GM23338 (cell line): Measurements from ENCODE around the gene HLA-DQB1. TPM values are rescaled to one million over a fixed set of nuclear protein-coding genes. Genes with fewer than 3 reads are reported as not detected.

Source experiments
- ATAC-seq: fragments of 200-7000 bp; cut with Tn5 transposase; 3 replicates; pipeline ENCODE4 v1.9.1; 2020
- DNase-seq: peaks from one replicate; pipeline ENCODE4 v3.0.0-alpha.2; 2015; ENCODE audit warnings: low spot score
- H2AFZ ChIP-seq: fragments of 200-600 bp; sonication (generic); 2 replicates; pipeline ENCODE4 v1.8.0; 2016; ENCODE audit warnings: antibody characterized with exemption, mild to moderate bottlenecking, moderate library complexity
- H3F3A ChIP-seq: fragments of 200-600 bp; sonication (generic); replicated peaks from 2 replicates; pipeline ENCODE4 v1.8.0; 2017; ENCODE audit warnings: antibody characterized with exemption, mixed run types, low read depth
- H3K27ac ChIP-seq: fragments of 200-600 bp; sonication (generic); 2 replicates; pipeline ENCODE4 v1.6.1; 2016; ENCODE audit warnings: low read depth
- H3K27me3 ChIP-seq: fragments of 200-600 bp; sonication (generic); 2 replicates; pipeline ENCODE4 v1.8.0; 2016; ENCODE audit warnings: mild to moderate bottlenecking, mixed run types, moderate library complexity; ENCODE audit not compliant: insufficient read depth
- H3K36me3 ChIP-seq: fragments of 200-600 bp; sonication (generic); 2 replicates; pipeline ENCODE4 v1.8.0; 2016; ENCODE audit warnings: mild to moderate bottlenecking; ENCODE audit not compliant: insufficient read depth
- H3K4me1 ChIP-seq: fragments of 200-600 bp; sonication (generic); 2 replicates; pipeline ENCODE4 v1.8.0; 2016; ENCODE audit warnings: mild to moderate bottlenecking, moderate library complexity; ENCODE audit not compliant: insufficient read depth
- H3K4me2 ChIP-seq: fragments of 200-600 bp; sonication (generic); 2 replicates; pipeline ENCODE4 v1.7.1; 2017; ENCODE audit warnings: mixed run types
- H3K4me3 ChIP-seq: fragments of 200-600 bp; sonication (generic); 2 replicates; pipeline ENCODE4 v1.6.1; 2016; ENCODE audit warnings: mixed run types
- H3K79me2 ChIP-seq: fragments of 200-600 bp; sonication (generic); replicated peaks from 2 replicates; pipeline ENCODE4 v1.8.0; 2017; ENCODE audit warnings: mild to moderate bottlenecking; ENCODE audit not compliant: insufficient read depth
- H3K9me2 ChIP-seq: fragments of 200-600 bp; sonication (generic); 2 replicates; pipeline ENCODE4 v1.8.0; 2017; ENCODE audit not compliant: insufficient read depth
- H4K20me1 ChIP-seq: fragments of 200-600 bp; sonication (generic); replicated peaks from 2 replicates; pipeline ENCODE4 v1.8.0; 2017; ENCODE audit warnings: mild to moderate bottlenecking; ENCODE audit not compliant: insufficient read depth
- H3K27ac Mint-ChIP-seq: 2 replicates; pipeline ENCODE4 v1.8.0; 2020; ENCODE audit warnings: inconsistent platforms, mild to moderate bottlenecking, moderate library complexity, mixed read lengths
- H3K27me3 Mint-ChIP-seq: 3 replicates; pipeline ENCODE4 v1.8.0; 2022; ENCODE audit warnings: low read depth, mild to moderate bottlenecking, moderate library complexity, mixed read lengths, inconsistent platforms; ENCODE audit not compliant: insufficient read depth, poor library complexity
- H3K36me3 Mint-ChIP-seq: 3 replicates; pipeline ENCODE4 v1.8.0; 2021; ENCODE audit warnings: low read depth, mild to moderate bottlenecking, inconsistent platforms, moderate library complexity, mixed read lengths
- H3K4me1 Mint-ChIP-seq: 3 replicates; pipeline ENCODE4 v1.8.0; 2020; ENCODE audit warnings: mild to moderate bottlenecking, inconsistent platforms, mixed read lengths
- H3K4me3 Mint-ChIP-seq: 3 replicates; pipeline ENCODE4 v1.8.0; 2021; ENCODE audit warnings: moderate library complexity, mild to moderate bottlenecking, inconsistent platforms, mixed read lengths
- H3K9me3 Mint-ChIP-seq: 3 replicates; pipeline ENCODE4 v1.8.0; 2020; ENCODE audit warnings: moderate library complexity, mild to moderate bottlenecking, inconsistent platforms, mixed read lengths
- CREB1 ChIP-seq: fragments of 250-450 bp; sonication (Bioruptor Pico); IDR thresholded peaks from 2 replicates; pipeline ENCODE4 v1.5.0; 2020; ENCODE audit warnings: low read depth, mild to moderate bottlenecking, moderate library complexity
- CTCF ChIP-seq, 2 experiments: fragments of 200-600 bp in 1 of 2; sonication (generic) in 1 of 2; conservative IDR thresholded peaks; 2 replicates each; pipeline versions ENCODE4 v1.5.1 to v1.6.1; 2016 to 2017; ENCODE audit warnings: antibody characterized with exemption in 2 of 2, low read depth in 2 of 2, mild to moderate bottlenecking in 2 of 2, moderate library complexity in 1 of 2
- ETS1 ChIP-seq: IDR thresholded peaks from 2 replicates; pipeline ENCODE4 v1.6.1; 2016; ENCODE audit warnings: antibody characterized with exemption
- EZH2 ChIP-seq: fragments of 200-600 bp; sonication (generic); IDR thresholded peaks from one replicate; pipeline ENCODE4 v1.8.0; 2017; ENCODE audit warnings: antibody characterized with exemption, mild to moderate bottlenecking, low read depth; ENCODE audit not compliant: unreplicated experiment
- EZH2phosphoT487 ChIP-seq: fragments of 200-600 bp; sonication (generic); IDR thresholded peaks from one replicate; pipeline ENCODE4 v1.8.1; 2018; ENCODE audit warnings: antibody characterized with exemption; ENCODE audit not compliant: unreplicated experiment
- REST ChIP-seq: IDR thresholded peaks from one replicate; pipeline ENCODE4 v1.6.1; 2018; ENCODE audit warnings: antibody characterized with exemption; ENCODE audit not compliant: unreplicated experiment
- STAT1 ChIP-seq: IDR thresholded peaks from one replicate; pipeline ENCODE4 v1.6.1; 2016; ENCODE audit warnings: antibody characterized with exemption; ENCODE audit not compliant: unreplicated experiment
- ZNF114 ChIP-seq: fragments of 250-450 bp; sonication (Bioruptor Pico); IDR thresholded peaks from 2 replicates; pipeline ENCODE4 v1.5.0; 2020; ENCODE audit warnings: mild to moderate bottlenecking, moderate library complexity
- ZNF331 ChIP-seq: fragments of 250-450 bp; sonication (Bioruptor Pico); IDR thresholded peaks from 2 replicates; pipeline ENCODE4 v1.5.0; 2020; ENCODE audit warnings: low read depth, mild to moderate bottlenecking, moderate library complexity
- ZNF462 ChIP-seq: fragments of 250-450 bp; sonication (Bioruptor Pico); IDR thresholded peaks from 2 replicates; pipeline ENCODE4 v1.5.0; 2020; ENCODE audit warnings: mild to moderate bottlenecking, moderate library complexity
- polyA plus RNA-seq: library from polyadenylated mRNA; unstranded; fragments of >200 nt; fragmentation: Nextera tagmentation; extraction: Ambion mirVana; gene quantifications from 2 replicates; pipeline ENCODE4 v1.2.1, GENCODE V29; 2016
- total RNA-seq: library from RNA; depleted of rRNA; stranded (reverse); fragments of >200 nt; shearing (Covaris generic); gene quantifications from 2 replicates; pipeline ENCODE4 v1.2.3, GENCODE V29; 2014

HLA-DQB1 gene
- total and polyA plus RNA-seq, 2 experiments from 2014 or later = 5.7 to 6.5 TPM

GRCh38 chr6:32643904-32644303 lies 22.6 kb downstream of the HLA-DQB1 start (continued):
- TF ChIP-seq ZNF462 = no peak

- no peaks in the 10 kb centered on the region for H3K27me3 Mint-ChIP-seq
- peaks cover 2% of the 10 kb centered on the region; the same call in 2 of the 3 replicates for H3K4me1 Mint-ChIP-seq
- no peak overlapping the region for H3K4me3 Mint-ChIP-seq
- TF ChIP-seq EZH2phosphoT487 (no peak), ZNF114 (CRISPR knock-in tag) (no peak), STAT1 (no peak), EZH2 (no peak), ZNF331 (CRISPR knock-in tag) (no peak), REST (no peak), CTCF (conservative IDR thresholded peaks at IDR 0.05; ENCODE audit: low read depth in 2 of 2) (no peak), CREB1 (CRISPR knock-in tag) (no peak), ETS1 (no peak)
Observed at GRCh38 chr6:32642720-32643106, 23.7 kb downstream of the HLA-DQB1 start.

More at GRCh38 chr6:32642720-32643106, 23.7 kb downstream of the HLA-DQB1 start:
- H3K9me2 ChIP-seq = no peaks in the 10 kb centered on the region
- H3K27me3 ChIP-seq = no peaks in the 10 kb centered on the region
- ATAC-seq (no peak), DNase-seq (no peak)
- Mint-ChIP-seq H3K36me3 (no peaks in the 10 kb centered on the region), H3K9me3 (no peaks in the 10 kb centered on the region), H3K27ac (no peak overlapping the region)
- H3K4me1 ChIP-seq = no peaks in the 10 kb centered on the region
- H3F3A ChIP-seq = no peaks in the 10 kb centered on the region
- H3K36me3 ChIP-seq = no peaks in the 10 kb centered on the region
- H4K20me1 ChIP-seq = no peaks in the 10 kb centered on the region
- no peak overlapping the region for H3K4me2 ChIP-seq
- H2AFZ ChIP-seq = no peak overlapping the region
- no peak overlapping the region for H3K27ac ChIP-seq
- H3K79me2 ChIP-seq = no peaks in the 10 kb centered on the region
- no peak overlapping the region for H3K4me3 ChIP-seq
